ENCODE data around the gene LINC00237.

LINC00237 gene

GRCh38 chr20:21106171-21107017 lies at the start of gene LINC00237:
TSS of gene LINC00237 (minus strand) at chr20:21106358.
- DNase-seq (ENCODE audit: low read depth in 2 of 3, low spot score in 1 of 3) = no peak

GRCh38 chr20:21155268-21155667 lies 49.1 kb upstream of the LINC00237 start:
- DNase-seq (ENCODE audit: low read depth in 2 of 3, low spot score in 1 of 3) = no peak

GRCh38 chr20:21154692-21155091 lies 48.5 kb upstream of the LINC00237 start:
- DNase-seq (ENCODE audit: low read depth in 2 of 3, low spot score in 1 of 3) = no peak

GRCh38 chr20:21151791-21152190 lies 45.6 kb upstream of the LINC00237 start:
- DNase-seq (ENCODE audit: low read depth in 2 of 3, low spot score in 1 of 3) = no peak

DNA sequence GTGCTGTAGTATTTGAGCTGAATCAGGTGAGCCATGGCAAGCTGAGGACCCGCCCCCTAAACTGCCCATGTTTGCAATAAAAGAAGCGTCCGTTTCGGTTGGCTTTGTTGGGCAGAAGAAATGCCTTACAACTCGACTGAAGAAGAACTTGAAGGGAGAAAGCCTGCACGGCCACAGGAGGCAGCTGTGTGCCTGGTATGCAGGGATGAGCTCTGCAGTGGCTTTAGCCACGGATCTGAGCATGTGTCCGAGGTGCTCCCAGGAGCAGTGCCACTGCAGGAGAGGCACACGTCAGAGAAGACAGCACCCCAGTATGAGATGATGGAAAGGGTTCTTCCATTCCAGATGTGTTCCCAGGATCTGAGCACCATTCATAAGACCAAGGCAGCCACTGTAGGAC lies 43.2 kb upstream of the LINC00237 start:
- no peak for DNase-seq (ENCODE audit: low read depth in 2 of 3, low spot score in 1 of 3)

DNA sequence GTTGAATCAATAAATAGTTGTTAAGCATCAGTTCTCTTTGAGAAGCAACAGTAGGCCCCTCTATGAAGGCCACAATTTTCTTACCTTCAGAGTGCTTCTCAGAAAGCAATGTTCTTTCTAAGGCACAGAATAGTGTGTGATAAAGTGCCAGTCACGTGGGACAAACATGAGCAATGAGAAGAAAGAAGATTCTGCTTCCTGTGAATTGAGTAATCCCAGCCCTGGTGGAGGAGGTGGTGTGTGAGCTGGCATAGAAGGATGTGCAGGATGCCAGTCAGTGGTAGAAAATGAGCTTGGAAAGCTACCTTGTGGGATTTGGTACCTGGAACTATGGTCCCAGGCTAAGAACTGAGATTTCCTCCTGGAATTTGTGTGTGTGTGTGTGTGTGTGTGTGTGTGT lies 41.4 kb upstream of the LINC00237 start:
- no peak for DNase-seq (ENCODE audit: low read depth in 2 of 3, low spot score in 1 of 3)

GRCh38 chr20:21146215-21146614 lies 40.1 kb upstream of the LINC00237 start:
- DNase-seq (ENCODE audit: low read depth in 2 of 3, low spot score in 1 of 3) = no peak

DNA sequence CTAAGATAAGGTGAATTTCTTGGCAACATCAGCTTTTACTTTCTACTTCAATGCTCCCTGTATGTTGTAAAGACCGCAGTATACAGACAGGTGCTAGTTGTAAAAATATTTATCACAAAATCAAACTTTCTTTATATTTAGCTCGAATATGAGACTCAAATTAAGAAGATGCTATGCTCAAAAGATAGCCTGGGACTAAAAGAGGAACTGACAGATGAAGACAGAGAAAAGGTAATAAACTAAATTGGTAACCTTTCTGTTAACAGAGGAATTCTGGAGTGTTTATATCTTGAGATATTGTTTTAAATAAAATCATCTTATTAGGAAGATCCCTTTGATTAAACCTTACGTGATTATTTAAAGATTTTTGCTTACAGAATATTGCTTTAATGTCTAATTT lies 39.3 kb upstream of the LINC00237 start:
- no peak for DNase-seq (ENCODE audit: low read depth in 2 of 3, low spot score in 1 of 3)

DNA sequence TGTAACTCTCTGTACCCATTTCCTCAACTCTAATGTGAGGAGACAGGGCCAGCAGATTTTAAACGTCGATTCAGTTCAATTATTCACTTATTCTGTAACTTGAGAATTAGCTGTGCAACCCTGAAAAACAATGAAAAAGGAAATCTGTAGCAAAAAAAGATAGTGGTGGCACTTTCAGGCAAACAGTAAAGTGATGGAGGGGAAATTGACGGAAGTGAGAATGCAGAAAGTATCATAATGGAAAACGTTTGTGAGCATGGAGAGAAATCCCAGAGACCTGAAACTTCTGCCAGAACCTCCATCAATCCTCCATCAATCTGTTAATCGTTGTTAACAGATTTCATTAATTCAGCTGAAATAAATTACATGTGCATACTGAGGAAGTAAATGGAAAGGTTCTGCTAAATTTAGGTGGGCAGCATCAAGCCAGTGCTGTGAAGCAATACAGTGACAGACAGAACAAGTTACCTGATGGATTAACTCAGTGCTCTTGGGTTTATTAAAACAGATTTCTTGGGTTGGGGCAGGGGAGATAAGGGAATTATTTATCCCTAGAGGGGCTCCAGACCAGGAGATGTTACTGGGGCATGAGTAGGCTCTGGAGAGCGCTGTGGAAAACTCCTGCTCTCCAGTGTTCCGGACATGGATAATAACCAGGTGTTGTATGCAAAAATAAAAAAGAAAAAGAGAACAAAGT lies 37.2 kb upstream of the LINC00237 start:
- no peak for DNase-seq (ENCODE audit: low read depth in 2 of 3, low spot score in 1 of 3)

DNA sequence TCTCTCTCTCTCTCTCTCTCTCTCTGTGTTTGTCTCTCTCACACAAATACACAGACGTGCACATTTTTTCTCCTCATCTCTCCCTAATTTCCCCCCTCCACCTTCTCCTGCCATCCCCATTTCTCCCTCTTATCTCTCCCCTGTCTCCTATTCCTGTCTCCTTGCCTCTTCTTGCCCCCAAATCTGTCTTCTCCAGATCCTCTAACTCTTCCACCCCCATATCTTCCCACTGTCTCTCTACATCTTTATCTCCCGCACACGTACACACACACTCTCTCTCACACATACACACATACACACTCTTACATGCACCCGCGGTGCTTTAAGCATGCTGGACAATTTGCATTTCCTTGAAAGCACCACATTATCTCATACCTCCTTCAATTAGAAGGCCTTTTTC lies 35.7 kb upstream of the LINC00237 start:
- DNase-seq (ENCODE audit: low read depth in 2 of 3, low spot score in 1 of 3) = no peak

DNA sequence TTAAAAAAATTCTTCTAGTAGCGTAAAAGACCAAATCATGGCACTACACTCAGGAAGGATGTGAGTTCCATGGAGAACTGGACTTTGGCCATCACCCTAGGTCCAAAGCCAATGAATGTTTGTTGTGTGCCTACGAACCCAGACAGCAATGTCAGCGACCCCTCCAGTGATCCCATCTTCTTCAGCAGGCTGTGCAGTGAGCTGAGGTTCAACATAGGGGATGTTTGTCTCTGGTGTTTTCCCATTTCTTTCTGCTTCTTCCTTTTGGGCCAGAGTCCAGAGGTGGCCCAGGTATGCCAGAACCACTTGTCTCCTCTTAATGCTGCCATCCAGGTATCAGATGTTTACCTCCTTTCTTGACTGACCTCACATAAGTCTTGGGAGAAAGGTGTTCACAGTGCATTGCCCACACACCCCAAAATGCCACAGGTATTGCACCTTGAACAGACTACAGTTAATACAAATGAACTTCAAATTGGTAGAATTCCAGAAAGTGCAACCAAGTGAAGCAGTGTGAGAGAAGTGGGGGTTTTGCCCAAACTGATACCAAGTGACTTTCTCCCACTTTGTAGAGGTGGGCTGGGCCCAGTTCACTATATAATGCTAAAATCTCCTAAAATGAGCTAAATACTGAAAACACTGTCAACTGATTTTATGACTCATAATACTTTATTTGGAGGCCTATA lies 33.9 kb upstream of the LINC00237 start:
- no peak for DNase-seq (ENCODE audit: low read depth in 2 of 3, low spot score in 1 of 3)

DNA sequence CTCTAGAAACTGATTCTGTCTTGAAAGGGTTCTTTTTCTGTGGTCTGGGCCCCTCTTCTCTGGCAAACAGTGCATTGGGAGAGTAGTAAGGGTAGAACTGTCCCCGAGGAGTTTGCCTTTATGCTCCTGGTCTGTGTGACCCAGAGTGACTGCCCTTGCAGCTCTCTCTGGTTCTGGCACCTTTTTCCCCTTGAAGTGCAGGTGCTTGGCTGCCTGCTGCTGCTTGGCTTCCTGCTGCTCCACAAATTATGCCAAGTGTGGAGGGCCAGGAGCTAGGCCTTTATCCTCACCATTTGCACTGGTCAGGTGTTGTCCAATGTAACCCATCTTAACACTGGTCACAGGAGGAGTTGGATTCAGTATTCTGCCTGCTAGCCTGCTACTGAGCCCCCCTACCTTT lies 30.9 kb upstream of the LINC00237 start:
- no peak for DNase-seq (ENCODE audit: low read depth in 2 of 3, low spot score in 1 of 3)

GRCh38 chr20:21136015-21136732 lies 30.0 kb upstream of the LINC00237 start:
- DNase-seq (ENCODE audit: low read depth in 2 of 3, low spot score in 1 of 3) = no peak

DNA sequence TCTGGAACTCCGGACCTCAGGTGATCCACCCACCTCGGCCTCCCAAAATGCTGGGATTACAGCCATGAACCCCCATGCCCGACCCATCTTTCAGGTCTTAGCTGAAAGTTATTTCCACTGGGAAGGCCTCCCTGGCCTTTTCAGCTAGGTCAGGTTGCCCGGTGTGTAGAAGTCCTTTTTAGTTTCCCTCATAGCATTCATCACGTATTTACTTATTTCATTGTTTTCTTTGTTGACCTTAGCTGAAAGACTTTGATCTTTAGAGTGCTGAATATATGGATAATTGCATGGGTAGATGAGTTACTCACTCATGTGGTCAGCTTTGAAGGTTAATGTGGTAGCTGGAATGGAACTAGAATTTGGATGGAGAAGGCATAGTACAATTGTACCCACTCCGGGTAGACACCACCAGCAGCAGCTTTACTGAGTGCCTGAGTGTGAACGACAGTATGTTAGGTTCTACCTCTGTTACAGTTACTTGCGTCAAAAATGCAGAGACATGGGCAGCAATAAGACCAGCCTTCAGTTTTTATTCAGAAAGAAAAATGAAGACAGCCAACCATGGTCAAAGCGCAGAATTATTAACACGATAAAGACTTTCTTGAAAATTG lies 28.8 kb upstream of the LINC00237 start:
- no peak for DNase-seq (ENCODE audit: low read depth in 2 of 3, low spot score in 1 of 3)

DNA sequence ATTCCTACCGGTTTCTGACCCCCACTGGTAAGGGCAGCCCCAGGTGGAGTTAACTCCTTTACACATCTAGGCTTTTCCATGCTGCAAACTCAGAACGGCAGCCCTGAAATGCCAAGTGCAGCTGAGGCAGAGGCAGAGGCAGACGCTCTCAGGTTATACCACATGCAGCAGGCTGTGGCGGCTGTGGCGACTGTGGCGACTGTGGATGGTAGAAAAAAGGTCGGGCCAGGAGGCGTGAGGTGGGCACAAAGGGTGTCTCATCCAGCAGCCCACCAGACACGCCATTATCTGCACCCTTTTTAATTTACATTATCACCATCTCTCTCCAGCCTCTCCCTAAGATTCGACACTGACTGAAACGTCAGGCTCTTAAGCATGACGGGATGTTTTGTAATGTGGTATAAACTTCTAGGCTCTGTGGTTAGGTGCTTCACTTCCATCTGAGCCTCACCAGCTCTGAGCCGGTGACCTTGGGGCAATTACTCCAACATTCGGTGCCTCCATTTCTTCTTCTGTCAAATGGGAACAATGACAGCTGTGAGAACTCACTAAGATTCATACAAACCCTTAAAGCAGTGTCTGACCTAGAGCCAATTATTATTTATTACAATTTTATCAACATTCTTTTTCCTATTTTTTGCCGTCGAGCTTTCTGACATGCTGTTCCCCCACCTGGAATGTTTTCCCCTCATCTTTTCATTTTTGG lies 27.9 kb upstream of the LINC00237 start:
- no peak for DNase-seq (ENCODE audit: low read depth in 2 of 3, low spot score in 1 of 3)

DNA sequence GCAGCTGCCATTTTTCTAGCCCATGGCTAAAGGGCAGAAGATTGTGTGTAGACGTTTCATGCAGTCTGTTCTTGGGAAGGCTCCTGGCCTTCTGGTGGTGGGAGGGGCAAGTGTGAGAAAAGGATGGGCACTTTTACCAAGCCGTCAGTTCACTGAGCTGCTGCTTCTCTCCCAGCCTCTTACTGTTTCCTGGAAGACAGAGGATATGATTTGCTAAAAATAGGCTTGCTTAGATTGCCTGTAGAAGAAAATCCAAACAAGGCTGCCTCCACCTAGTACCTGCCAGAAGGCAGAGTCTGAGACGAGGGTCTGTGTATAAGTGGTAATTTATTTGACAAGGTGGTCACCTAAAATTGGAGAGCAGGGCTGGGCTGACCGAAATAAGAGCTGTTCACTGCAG lies 27.2 kb upstream of the LINC00237 start:
- DNase-seq (ENCODE audit: low read depth in 2 of 3, low spot score in 1 of 3) = no peak

DNA sequence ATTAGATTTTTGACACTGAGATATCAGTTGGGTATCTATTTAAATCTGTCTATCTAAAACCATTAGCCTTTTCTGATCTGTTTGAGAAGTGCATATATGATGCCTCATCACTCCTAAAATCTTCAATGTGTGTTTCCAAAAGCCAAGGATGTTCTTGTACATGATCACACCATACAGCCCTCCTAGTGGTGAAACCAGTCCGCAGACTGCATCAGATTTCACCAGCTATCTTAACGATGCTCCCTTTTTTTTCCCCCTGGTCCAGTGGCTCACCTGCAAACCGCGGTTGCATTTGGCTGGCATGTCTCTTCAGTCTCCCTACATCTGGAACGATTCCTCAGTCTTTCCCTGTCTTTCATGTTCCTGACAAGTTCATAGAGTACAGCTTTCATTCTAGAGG lies 23.7 kb upstream of the LINC00237 start:
- DNase-seq (ENCODE audit: low read depth in 2 of 3, low spot score in 1 of 3) = no peak

- DNase-seq (ENCODE audit: low read depth in 2 of 3, low spot score in 1 of 3) = no peak
Observed at GRCh38 chr20:21127201-21127981, 21.2 kb upstream of the LINC00237 start.

DNA sequence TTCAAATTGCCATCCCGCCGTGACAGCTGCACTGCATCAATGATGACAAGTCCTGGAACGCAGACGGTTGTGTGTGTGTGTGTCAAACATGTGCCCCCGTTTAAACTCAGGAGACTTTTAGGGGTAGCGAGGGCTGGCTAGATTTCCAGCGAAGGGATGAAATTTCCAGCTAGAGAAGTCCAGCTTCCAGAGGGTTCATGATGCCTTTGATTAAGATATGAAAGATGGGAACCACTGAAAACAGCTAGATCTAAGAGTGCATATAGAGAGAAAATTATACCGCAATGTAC lies 20.4 kb upstream of the LINC00237 start:
- DNase-seq (ENCODE audit: low read depth in 2 of 3, low spot score in 1 of 3) = no peak

Data from stimulated activated CD4-positive, alpha-beta T cell treated with anti-CD3 and anti-CD28 coated beads, Interleukin-12 subunit alpha, Interleukin-12 subunit beta, amount 100 ng/mL, for 48 hours (primary cell).